ENCODE data around the gene RPS3. TPM values are rescaled to one million over a fixed set of nuclear protein-coding genes. Genes with fewer than 3 reads are reported as not detected.
A peak's percentile ranks its signal among the peaks of the same experiment; 100 is the strongest.

Gene RPS3
- total and polyA plus RNA-seq, 2 of the 13 experiments (the other 11 are each of a cell fraction or from before 2014, with no cell fraction given) = 2,143 to 3,616 TPM

DNA sequence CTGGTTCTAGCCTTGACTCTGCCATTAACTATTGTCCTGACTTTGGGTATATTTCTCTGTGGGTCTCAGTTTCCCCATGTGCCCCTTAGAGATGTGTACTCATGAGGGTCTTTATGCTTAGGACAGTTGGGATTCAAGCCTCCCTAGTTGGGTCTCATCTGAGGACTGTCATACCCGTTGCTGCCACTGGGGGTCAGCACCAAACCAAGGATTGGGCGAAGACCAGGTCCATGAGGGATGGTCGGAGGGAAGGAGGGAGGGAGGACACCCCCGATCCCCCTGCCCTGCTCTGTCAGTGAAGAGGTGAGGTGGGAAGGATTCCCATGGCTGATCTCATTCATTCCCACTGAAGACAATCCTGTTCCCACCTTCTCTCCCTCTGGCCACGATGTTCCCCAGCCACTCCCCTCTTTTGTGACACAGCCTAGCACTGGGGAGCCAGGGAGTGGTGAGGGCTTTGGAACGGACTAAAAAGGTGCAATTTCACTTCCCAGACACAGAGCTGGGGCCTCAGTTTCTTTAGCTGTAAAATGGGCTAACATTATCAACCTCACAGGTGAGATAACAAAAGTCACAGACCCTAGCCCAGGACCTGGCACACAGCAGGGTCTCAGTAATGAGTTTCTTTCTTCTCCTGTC lies 46.1 kb downstream of the RPS3 start (continued):
- TF ChIP-seq, protein P1, sequence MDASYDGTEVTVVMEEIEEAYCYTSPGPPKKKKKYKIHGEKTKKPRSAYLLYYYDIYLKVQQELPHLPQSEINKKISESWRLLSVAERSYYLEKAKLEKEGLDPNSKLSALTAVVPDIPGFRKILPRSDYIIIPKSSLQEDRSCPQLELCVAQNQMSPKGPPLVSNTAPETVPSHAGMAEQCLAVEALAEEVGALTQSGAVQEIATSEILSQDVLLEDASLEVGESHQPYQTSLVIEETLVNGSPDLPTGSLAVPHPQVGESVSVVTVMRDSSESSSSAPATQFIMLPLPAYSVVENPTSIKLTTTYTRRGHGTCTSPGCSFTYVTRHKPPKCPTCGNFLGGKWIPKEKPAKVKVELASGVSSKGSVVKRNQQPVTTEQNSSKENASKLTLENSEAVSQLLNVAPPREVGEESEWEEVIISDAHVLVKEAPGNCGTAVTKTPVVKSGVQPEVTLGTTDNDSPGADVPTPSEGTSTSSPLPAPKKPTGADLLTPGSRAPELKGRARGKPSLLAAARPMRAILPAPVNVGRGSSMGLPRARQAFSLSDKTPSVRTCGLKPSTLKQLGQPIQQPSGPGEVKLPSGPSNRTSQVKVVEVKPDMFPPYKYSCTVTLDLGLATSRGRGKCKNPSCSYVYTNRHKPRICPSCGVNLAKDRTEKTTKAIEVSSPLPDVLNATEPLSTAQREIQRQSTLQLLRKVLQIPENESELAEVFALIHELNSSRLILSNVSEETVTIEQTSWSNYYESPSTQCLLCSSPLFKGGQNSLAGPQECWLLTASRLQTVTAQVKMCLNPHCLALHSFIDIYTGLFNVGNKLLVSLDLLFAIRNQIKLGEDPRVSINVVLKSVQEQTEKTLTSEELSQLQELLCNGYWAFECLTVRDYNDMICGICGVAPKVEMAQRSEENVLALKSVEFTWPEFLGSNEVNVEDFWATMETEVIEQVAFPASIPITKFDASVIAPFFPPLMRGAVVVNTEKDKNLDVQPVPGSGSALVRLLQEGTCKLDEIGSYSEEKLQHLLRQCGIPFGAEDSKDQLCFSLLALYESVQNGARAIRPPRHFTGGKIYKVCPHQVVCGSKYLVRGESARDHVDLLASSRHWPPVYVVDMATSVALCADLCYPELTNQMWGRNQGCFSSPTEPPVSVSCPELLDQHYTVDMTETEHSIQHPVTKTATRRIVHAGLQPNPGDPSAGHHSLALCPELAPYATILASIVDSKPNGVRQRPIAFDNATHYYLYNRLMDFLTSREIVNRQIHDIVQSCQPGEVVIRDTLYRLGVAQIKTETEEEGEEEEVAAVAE (CRISPR knock-in tag; IDR thresholded peaks at IDR 0.05; ENCODE audit: borderline replicate concordance) = peak; percentile 42; the same call in 1 of the 2 replicates
- TF ChIP-seq REXO4 (CRISPR knock-in tag; IDR thresholded peaks at IDR 0.05; ENCODE audit: borderline replicate concordance) (no peak), ZNF556 (CRISPR knock-in tag; IDR thresholded peaks at IDR 0.05; ENCODE audit: borderline replicate concordance) (no peak), PAX8 (CRISPR knock-in tag; IDR thresholded peaks at IDR 0.05; ENCODE audit: borderline replicate concordance) (no peak), CBX5 (CRISPR knock-in tag; IDR thresholded peaks at IDR 0.05; ENCODE audit: borderline replicate concordance) (0 out of 2 replicates have a peak, but pooled peaks have one; percentile 0), ZSCAN30 (CRISPR knock-in tag; IDR thresholded peaks at IDR 0.05) (no peak), ZSCAN31 (CRISPR knock-in tag; IDR thresholded peaks at IDR 0.05; ENCODE audit: low read depth) (no peak), NR3C1 (CRISPR knock-in tag; IDR thresholded peaks at IDR 0.05) (no peak), RAD21 (CRISPR knock-in tag; IDR thresholded peaks at IDR 0.05) (peak; percentile 94), PHF20 (CRISPR knock-in tag; IDR thresholded peaks at IDR 0.05) (no peak), YEATS2 (CRISPR knock-in tag; IDR thresholded peaks at IDR 0.05; ENCODE audit: borderline replicate concordance) (peak; percentile 35; the same call in 1 of the 2 replicates), ZNF619 (CRISPR knock-in tag; IDR thresholded peaks at IDR 0.05) (0 out of 2 replicates have a peak, but pooled peaks have one; percentile 36), NCOR1 (IDR thresholded peaks at IDR 0.05; ENCODE audit: borderline replicate concordance, low read length) (no peak), ZMYM3 (CRISPR knock-in tag; IDR thresholded peaks at IDR 0.05) (0 out of 2 replicates have a peak, but pooled peaks have one; percentile 30), RORA (CRISPR knock-in tag; IDR thresholded peaks at IDR 0.05) (no peak), ZNF326 (CRISPR knock-in tag; IDR thresholded peaks at IDR 0.05; ENCODE audit: borderline replicate concordance) (no peak), PITX1 (CRISPR knock-in tag; IDR thresholded peaks at IDR 0.05) (peak; percentile 15; the same call in 1 of the 2 replicates)
- TF ChIP-seq, protein P2, sequence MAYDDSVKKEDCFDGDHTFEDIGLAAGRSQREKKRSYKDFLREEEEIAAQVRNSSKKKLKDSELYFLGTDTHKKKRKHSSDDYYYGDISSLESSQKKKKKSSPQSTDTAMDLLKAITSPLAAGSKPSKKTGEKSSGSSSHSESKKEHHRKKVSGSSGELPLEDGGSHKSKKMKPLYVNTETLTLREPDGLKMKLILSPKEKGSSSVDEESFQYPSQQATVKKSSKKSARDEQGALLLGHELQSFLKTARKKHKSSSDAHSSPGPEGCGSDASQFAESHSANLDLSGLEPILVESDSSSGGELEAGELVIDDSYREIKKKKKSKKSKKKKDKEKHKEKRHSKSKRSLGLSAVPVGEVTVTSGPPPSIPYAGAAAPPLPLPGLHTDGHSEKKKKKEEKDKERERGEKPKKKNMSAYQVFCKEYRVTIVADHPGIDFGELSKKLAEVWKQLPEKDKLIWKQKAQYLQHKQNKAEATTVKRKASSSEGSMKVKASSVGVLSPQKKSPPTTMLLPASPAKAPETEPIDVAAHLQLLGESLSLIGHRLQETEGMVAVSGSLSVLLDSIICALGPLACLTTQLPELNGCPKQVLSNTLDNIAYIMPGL (CRISPR knock-in tag; IDR thresholded peaks at IDR 0.05; ENCODE audit: borderline replicate concordance in 1 of 2, low read depth in 1 of 2) = peak in 1 of 2 experiments; percentile 35; a peak in 1 of 4 replicates
- TF ChIP-seq, protein P3, sequence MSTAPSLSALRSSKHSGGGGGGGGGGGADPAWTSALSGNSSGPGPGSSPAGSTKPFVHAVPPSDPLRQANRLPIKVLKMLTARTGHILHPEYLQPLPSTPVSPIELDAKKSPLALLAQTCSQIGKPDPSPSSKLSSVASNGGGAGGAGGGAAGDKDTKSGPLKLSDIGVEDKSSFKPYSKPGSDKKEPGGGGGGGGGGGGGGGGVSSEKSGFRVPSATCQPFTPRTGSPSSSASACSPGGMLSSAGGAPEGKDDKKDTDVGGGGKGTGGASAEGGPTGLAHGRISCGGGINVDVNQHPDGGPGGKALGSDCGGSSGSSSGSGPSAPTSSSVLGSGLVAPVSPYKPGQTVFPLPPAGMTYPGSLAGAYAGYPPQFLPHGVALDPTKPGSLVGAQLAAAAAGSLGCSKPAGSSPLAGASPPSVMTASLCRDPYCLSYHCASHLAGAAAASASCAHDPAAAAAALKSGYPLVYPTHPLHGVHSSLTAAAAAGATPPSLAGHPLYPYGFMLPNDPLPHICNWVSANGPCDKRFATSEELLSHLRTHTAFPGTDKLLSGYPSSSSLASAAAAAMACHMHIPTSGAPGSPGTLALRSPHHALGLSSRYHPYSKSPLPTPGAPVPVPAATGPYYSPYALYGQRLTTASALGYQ (CRISPR knock-in tag; IDR thresholded peaks at IDR 0.05) = no peak
- TF ChIP-seq, protein P4, sequence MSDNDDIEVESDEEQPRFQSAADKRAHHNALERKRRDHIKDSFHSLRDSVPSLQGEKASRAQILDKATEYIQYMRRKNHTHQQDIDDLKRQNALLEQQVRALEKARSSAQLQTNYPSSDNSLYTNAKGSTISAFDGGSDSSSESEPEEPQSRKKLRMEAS (IDR thresholded peaks at IDR 0.05) = peak; percentile 32; the same call in 1 of the 2 replicates
- TF ChIP-seq, protein P5, sequence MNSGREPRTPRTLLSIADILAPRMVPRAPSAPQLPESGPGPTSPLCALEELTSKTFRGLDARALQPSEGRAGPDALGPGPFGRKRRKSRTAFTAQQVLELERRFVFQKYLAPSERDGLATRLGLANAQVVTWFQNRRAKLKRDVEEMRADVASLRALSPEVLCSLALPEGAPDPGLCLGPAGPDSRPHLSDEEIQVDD (CRISPR knock-in tag; IDR thresholded peaks at IDR 0.05; ENCODE audit: borderline replicate concordance) = no peak

All from HepG2 (cell line).